ENCODE data around the gene CDC34. TPM values are rescaled to one million over a fixed set of nuclear protein-coding genes. Genes with fewer than 3 reads are reported as not detected.

CDC34 gene
- total and polyA plus RNA-seq, 2 of the 8 experiments (the other 6 are each of a cell fraction or from before 2014, with no cell fraction given), result 95.9 to 129 TPM

DNA sequence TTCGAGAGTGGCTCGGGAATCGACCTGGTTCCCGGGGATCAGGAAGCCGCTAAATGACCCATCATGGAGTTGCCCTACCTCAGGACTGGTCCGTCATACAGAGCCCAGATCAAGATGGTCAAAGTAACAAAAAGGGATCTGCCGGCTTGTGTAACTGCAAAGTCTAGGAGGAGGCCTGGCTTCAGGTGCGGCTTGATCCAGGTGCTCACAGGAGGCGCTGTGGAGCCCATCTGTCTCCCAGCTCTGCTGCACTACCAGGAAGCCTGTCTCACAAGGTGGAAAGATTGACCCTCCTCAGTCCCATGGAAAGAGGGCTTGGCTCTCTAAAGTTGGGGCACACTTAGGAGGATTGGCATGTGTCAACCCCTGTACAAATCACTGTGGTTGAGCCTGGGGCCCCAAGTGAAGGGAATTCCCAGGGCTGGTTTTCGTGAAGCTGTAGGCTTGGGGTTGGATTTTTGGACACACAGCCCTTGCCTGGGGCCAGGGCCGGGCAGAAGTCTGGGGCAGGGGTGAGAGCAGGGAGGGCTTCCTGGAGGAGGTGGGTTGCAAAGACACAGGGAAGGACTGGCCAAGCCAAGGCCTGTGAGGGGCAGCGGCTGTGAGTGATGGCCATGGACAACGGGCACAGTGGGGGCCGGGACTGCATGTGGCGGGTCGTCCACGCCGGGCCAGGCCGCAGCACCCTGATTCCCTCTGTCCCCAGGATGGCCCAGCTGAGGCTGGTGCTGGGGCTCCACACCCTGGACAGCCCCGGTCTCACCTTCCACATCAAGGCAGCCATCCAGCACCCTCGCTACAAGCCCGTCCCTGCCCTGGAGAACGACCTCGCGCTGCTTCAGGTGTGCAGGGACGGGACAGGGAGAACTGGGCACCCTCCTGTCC lies 16.5 kb downstream of the CDC34 start:
- Histone ChIP-seq H2BK12ac (ENCODE audit: low read depth, low read length) (peak overlapping the region; percentile 27; the same call in 1 of the 2 replicates), H3K4me3 (ENCODE audit: extremely low read depth in 1 of 4, insufficient read depth in 2 of 4, low read depth in 3 of 4, low read length in 4 of 4) (no peak overlapping the region), H3K27ac (ENCODE audit: low read depth, low read length) (no peak overlapping the region), H2BK15ac (ENCODE audit: low read length) (no peak overlapping the region; the same call in 1 of the 2 replicates), H3K4ac (replicated peaks; ENCODE audit: insufficient read length, low read depth, low read length) (no peak overlapping the region), H4K91ac (replicated peaks; ENCODE audit: insufficient read length, low read length) (no peak overlapping the region), H3K4me1 (replicated peaks in 1 of 4; ENCODE audit: control insufficient read depth in 3 of 4, insufficient read depth in 4 of 4, low read length in 3 of 4) (peaks cover 0 to 3% (median under 1%) of the 10 kb centered on the region in 4 experiments; a peak in 3 of 7 replicates), H3K23me2 (ENCODE audit: low read depth, low read length) (peaks cover 3% of the 10 kb centered on the region; the same call in 1 of the 2 replicates), H3K79me2 (ENCODE audit: control insufficient read depth in 1 of 2, insufficient read depth in 2 of 2, low read length in 2 of 2) (no peaks in the 10 kb centered on the region), H2BK5ac (ENCODE audit: low read depth, low read length) (no peak overlapping the region; the same call in 1 of the 2 replicates), H2BK20ac (ENCODE audit: low read length) (no peak overlapping the region), H2BK120ac (replicated peaks; ENCODE audit: low read depth, low read length) (no peak overlapping the region), H2AK5ac (ENCODE audit: low read depth, low read length) (no peak overlapping the region), H4K8ac (ENCODE audit: extremely low read depth, insufficient read depth, low read length) (no peak overlapping the region), H3K27me3 (replicated peaks in 1 of 4; ENCODE audit: control insufficient read depth in 3 of 4, extremely low read depth in 1 of 4, insufficient read depth in 3 of 4, low read length in 3 of 4) (no peaks in the 10 kb centered on the region), H4K20me1 (replicated peaks in 1 of 2; ENCODE audit: control insufficient read depth in 1 of 2, insufficient read depth in 2 of 2, low read length in 2 of 2) (peaks cover 2 to 8% of the 10 kb centered on the region in 2 experiments), H3K4me2 (ENCODE audit: insufficient read depth in 1 of 2, low read depth in 2 of 2, low read length in 2 of 2) (no peak overlapping the region), H3K14ac (ENCODE audit: insufficient read length) (no peak overlapping the region), H3K18ac (ENCODE audit: extremely low read depth, low read length) (no peak overlapping the region), H2AFZ (ENCODE audit: low read length) (no peak overlapping the region), H3K79me1 (ENCODE audit: low read depth, low read length) (no peaks in the 10 kb centered on the region), H3K56ac (replicated peaks; ENCODE audit: insufficient read length, low read depth, low read length) (no peak overlapping the region), H3K9ac (replicated peaks in 1 of 4; ENCODE audit: extremely low read depth in 1 of 4, low read depth in 3 of 4, low read length in 3 of 4) (no peak overlapping the region; a peak in 1 of 7 replicates), H4K5ac (ENCODE audit: insufficient read length, low read depth, low read length) (no peak overlapping the region), H3K9me3 (ENCODE audit: insufficient read depth in 2 of 2, low read depth in 1 of 2, low read length in 1 of 2) (no peaks in the 10 kb centered on the region), H3K36me3 (ENCODE audit: control insufficient read depth in 2 of 4, insufficient read depth in 4 of 4, low read length in 3 of 4) (no peaks in the 10 kb centered on the region), H3K23ac (ENCODE audit: insufficient read length) (no peak overlapping the region)
- 88% methylated on average over 26 of the region's 26 CpGs; no CpG with 5 or more reads in 1 of the 2 experiments for WGBS, 2 experiments (ENCODE audit: extremely low coverage in 1 of 2, insufficient coverage in 1 of 2, insufficient read length in 1 of 2, insufficient replicate concordance in 2 of 2, low coverage in 1 of 2, low lambda C conversion rate in 2 of 2, missing lambda C conversion rate in 1 of 2)
- POLR2A ChIA-PET (ENCODE audit: partially characterized antibody), result interaction anchor here (0.6 to 7.3 kb wide), 9 partner anchors 9 to 44 kb away, joined by 3 to 40 read pairs (median 5); partner anchors contain the start of gene CDC34
- DNase-seq (ENCODE audit: low read depth in 1 of 2, low spot score in 2 of 2), result no peak
- no peak for FAIRE-seq
- CTCF ChIA-PET (ENCODE audit: partially characterized antibody), result no interaction called here
- no peak for TF ChIP-seq YY1 (IDR thresholded peaks at IDR 0.05; ENCODE audit: low read depth, low read length)
- TF ChIP-seq, protein P1, sequence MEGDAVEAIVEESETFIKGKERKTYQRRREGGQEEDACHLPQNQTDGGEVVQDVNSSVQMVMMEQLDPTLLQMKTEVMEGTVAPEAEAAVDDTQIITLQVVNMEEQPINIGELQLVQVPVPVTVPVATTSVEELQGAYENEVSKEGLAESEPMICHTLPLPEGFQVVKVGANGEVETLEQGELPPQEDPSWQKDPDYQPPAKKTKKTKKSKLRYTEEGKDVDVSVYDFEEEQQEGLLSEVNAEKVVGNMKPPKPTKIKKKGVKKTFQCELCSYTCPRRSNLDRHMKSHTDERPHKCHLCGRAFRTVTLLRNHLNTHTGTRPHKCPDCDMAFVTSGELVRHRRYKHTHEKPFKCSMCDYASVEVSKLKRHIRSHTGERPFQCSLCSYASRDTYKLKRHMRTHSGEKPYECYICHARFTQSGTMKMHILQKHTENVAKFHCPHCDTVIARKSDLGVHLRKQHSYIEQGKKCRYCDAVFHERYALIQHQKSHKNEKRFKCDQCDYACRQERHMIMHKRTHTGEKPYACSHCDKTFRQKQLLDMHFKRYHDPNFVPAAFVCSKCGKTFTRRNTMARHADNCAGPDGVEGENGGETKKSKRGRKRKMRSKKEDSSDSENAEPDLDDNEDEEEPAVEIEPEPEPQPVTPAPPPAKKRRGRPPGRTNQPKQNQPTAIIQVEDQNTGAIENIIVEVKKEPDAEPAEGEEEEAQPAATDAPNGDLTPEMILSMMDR (IDR thresholded peaks at IDR 0.05; ENCODE audit: control extremely low read depth in 1 of 3, insufficient read depth in 1 of 3, low read depth in 1 of 3, low read length in 3 of 3), result peak in 2 of 3 experiments; percentile 9 to 22; a peak in 2 of 4 replicates
- peak in 1 of 2 experiments; percentile 73; a peak in 1 of 4 replicates for TF ChIP-seq HDAC2 (IDR thresholded peaks at IDR 0.05; ENCODE audit: borderline replicate concordance in 1 of 2, low read depth in 2 of 2, low read length in 2 of 2)
- TF ChIP-seq KDM1A (IDR thresholded peaks at IDR 0.05; ENCODE audit: borderline replicate concordance, low read length), result peak; percentile 83; the same call in 1 of the 2 replicates

Data from H1 (cell line).